Measurements from ENCODE around the gene AHNAK.

The AHNAK gene

DNA sequence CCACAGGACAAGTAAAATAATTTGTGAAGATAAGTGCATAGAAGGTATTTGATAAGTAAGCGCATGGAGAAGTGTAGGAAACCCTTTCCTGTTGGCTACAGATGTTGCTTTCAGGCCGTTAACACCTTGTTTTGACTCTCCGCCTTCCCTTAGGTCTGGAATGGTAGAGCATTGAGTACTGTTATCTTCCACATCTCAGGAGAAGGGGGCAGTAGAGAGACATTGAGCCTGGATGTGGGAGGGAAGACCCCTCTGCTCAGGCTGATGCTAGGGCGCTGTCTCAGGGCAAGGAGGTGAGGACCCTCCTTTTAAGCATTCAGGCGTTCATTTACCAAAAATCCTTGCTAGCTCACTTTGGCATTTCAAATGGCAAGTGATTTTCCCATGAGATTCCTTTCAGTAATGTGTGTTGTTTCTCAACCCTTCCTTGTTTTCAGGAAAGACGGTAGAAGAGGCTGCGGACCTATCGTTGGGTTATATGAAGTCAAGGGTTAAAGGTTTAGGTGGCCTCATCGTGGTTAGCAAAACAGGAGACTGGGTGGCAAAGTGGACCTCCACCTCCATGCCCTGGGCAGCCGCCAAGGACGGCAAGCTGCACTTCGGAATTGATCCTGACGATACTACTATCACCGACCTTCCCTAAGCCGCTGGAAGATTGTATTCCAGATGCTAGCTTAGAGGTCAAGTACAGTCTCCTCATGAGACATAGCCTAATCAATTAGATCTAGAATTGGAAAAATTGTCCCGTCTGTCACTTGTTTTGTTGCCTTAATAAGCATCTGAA is 154.8 kb downstream of the AHNAK start:
- TF ChIP-seq ZC3H10 (CRISPR knock-in tag; IDR thresholded peaks at IDR 0.05), result no peak
- TF ChIP-seq ZFP30 (CRISPR knock-in tag; IDR thresholded peaks at IDR 0.05), result no peak
- no peak for TF ChIP-seq PPARA (CRISPR knock-in tag; IDR thresholded peaks at IDR 0.05; ENCODE audit: borderline replicate concordance)
- TF ChIP-seq, protein P1, sequence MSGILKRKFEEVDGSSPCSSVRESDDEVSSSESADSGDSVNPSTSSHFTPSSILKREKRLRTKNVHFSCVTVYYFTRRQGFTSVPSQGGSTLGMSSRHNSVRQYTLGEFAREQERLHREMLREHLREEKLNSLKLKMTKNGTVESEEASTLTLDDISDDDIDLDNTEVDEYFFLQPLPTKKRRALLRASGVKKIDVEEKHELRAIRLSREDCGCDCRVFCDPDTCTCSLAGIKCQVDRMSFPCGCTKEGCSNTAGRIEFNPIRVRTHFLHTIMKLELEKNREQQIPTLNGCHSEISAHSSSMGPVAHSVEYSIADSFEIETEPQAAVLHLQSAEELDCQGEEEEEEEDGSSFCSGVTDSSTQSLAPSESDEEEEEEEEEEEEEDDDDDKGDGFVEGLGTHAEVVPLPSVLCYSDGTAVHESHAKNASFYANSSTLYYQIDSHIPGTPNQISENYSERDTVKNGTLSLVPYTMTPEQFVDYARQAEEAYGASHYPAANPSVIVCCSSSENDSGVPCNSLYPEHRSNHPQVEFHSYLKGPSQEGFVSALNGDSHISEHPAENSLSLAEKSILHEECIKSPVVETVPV (CRISPR knock-in tag; IDR thresholded peaks at IDR 0.05), result no peak
- TF ChIP-seq SNAI2 (CRISPR knock-in tag; IDR thresholded peaks at IDR 0.05), result no peak
- TF ChIP-seq ZNF565 (CRISPR knock-in tag; conservative IDR thresholded peaks at IDR 0.05; ENCODE audit: low read depth), result no peak
- TF ChIP-seq RARB (CRISPR knock-in tag; IDR thresholded peaks at IDR 0.05), result no peak
- TF ChIP-seq POU6F1 (CRISPR knock-in tag; IDR thresholded peaks at IDR 0.05; ENCODE audit: borderline replicate concordance, low read depth), result no peak
- no peak for TF ChIP-seq ESRRG (CRISPR knock-in tag; IDR thresholded peaks at IDR 0.05)
- no peak for TF ChIP-seq BACH2 (CRISPR knock-in tag; IDR thresholded peaks at IDR 0.05; ENCODE audit: borderline replicate concordance)
- no peak for TF ChIP-seq PATZ1 (CRISPR knock-in tag; IDR thresholded peaks at IDR 0.05; ENCODE audit: borderline replicate concordance)
- no peak for TF ChIP-seq TSHZ2 (CRISPR knock-in tag; IDR thresholded peaks at IDR 0.05)
- TF ChIP-seq OSR1 (CRISPR knock-in tag; IDR thresholded peaks at IDR 0.05), result no peak
- no peak for TF ChIP-seq ZFP3 (CRISPR knock-in tag; IDR thresholded peaks at IDR 0.05)
- no peak for TF ChIP-seq ISL1 (CRISPR knock-in tag; IDR thresholded peaks at IDR 0.05)
- no peak for ATAC-seq

GRCh38 chr11:62390722-62391121 is 155.9 kb downstream of the AHNAK start:
- no peak for ATAC-seq
- TF ChIP-seq TOX (CRISPR knock-in tag; IDR thresholded peaks at IDR 0.05; ENCODE audit: borderline replicate concordance) (no peak), TSHZ2 (CRISPR knock-in tag; IDR thresholded peaks at IDR 0.05) (no peak), ISL1 (CRISPR knock-in tag; IDR thresholded peaks at IDR 0.05) (no peak), ESRRG (CRISPR knock-in tag; IDR thresholded peaks at IDR 0.05) (no peak), ZFP30 (CRISPR knock-in tag; IDR thresholded peaks at IDR 0.05) (no peak), BACH2 (CRISPR knock-in tag; IDR thresholded peaks at IDR 0.05; ENCODE audit: borderline replicate concordance) (no peak), GLIS3 (CRISPR knock-in tag; IDR thresholded peaks at IDR 0.05) (no peak), ZFP3 (CRISPR knock-in tag; IDR thresholded peaks at IDR 0.05) (no peak), POU6F1 (CRISPR knock-in tag; IDR thresholded peaks at IDR 0.05; ENCODE audit: borderline replicate concordance, low read depth) (no peak), SNAI2 (CRISPR knock-in tag; IDR thresholded peaks at IDR 0.05) (no peak), RARB (CRISPR knock-in tag; IDR thresholded peaks at IDR 0.05) (no peak)
- TF ChIP-seq, protein P1 (CRISPR knock-in tag; IDR thresholded peaks at IDR 0.05), result no peak

All from SK-N-SH treated with all-trans-retinoic acid at 6 μM for 48 hours (cell line).